ENCODE data around the gene STMND1.

- TF ChIP-seq CREM (CRISPR knock-in tag; IDR thresholded peaks at IDR 0.05) = no peak
- TF ChIP-seq, protein P1, sequence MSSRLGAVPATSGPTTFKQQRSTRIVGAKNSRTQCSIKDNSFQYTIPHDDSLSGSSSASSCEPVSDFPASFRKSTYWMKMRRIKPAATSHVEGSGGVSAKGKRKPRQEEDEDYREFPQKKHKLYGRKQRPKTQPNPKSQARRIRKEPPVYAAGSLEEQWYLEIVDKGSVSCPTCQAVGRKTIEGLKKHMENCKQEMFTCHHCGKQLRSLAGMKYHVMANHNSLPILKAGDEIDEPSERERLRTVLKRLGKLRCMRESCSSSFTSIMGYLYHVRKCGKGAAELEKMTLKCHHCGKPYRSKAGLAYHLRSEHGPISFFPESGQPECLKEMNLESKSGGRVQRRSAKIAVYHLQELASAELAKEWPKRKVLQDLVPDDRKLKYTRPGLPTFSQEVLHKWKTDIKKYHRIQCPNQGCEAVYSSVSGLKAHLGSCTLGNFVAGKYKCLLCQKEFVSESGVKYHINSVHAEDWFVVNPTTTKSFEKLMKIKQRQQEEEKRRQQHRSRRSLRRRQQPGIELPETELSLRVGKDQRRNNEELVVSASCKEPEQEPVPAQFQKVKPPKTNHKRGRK (CRISPR knock-in tag; IDR thresholded peaks at IDR 0.05; ENCODE audit: borderline replicate concordance) = no peak
- TF ChIP-seq FOXP4 (CRISPR knock-in tag; IDR thresholded peaks at IDR 0.05) = no peak
These were observed 14.2 kb downstream of the STMND1 start for GRCh38 chr6:17116117-17116440.
